GM23338 (cell line): ENCODE results near the gene IQCM. TPM values are rescaled to one million over a fixed set of nuclear protein-coding genes. Genes with fewer than 3 reads are reported as not detected.

Source experiments
- ATAC-seq: fragments of 200-7000 bp; cut with Tn5 transposase; 3 replicates; pipeline ENCODE4 v1.9.1; 2020
- DNase-seq: peaks from one replicate; pipeline ENCODE4 v3.0.0-alpha.2; 2015; ENCODE audit warnings: low spot score
- H2AFZ ChIP-seq: fragments of 200-600 bp; sonication (generic); 2 replicates; pipeline ENCODE4 v1.8.0; 2016; ENCODE audit warnings: antibody characterized with exemption, mild to moderate bottlenecking, moderate library complexity
- H3F3A ChIP-seq: fragments of 200-600 bp; sonication (generic); replicated peaks from 2 replicates; pipeline ENCODE4 v1.8.0; 2017; ENCODE audit warnings: antibody characterized with exemption, mixed run types, low read depth
- H3K27ac ChIP-seq: fragments of 200-600 bp; sonication (generic); 2 replicates; pipeline ENCODE4 v1.6.1; 2016; ENCODE audit warnings: low read depth
- H3K27me3 ChIP-seq: fragments of 200-600 bp; sonication (generic); 2 replicates; pipeline ENCODE4 v1.8.0; 2016; ENCODE audit warnings: mild to moderate bottlenecking, mixed run types, moderate library complexity; ENCODE audit not compliant: insufficient read depth
- H3K36me3 ChIP-seq: fragments of 200-600 bp; sonication (generic); 2 replicates; pipeline ENCODE4 v1.8.0; 2016; ENCODE audit warnings: mild to moderate bottlenecking; ENCODE audit not compliant: insufficient read depth
- H3K4me1 ChIP-seq: fragments of 200-600 bp; sonication (generic); 2 replicates; pipeline ENCODE4 v1.8.0; 2016; ENCODE audit warnings: mild to moderate bottlenecking, moderate library complexity; ENCODE audit not compliant: insufficient read depth
- H3K4me2 ChIP-seq: fragments of 200-600 bp; sonication (generic); 2 replicates; pipeline ENCODE4 v1.7.1; 2017; ENCODE audit warnings: mixed run types
- H3K4me3 ChIP-seq: fragments of 200-600 bp; sonication (generic); 2 replicates; pipeline ENCODE4 v1.6.1; 2016; ENCODE audit warnings: mixed run types
- H3K79me2 ChIP-seq: fragments of 200-600 bp; sonication (generic); replicated peaks from 2 replicates; pipeline ENCODE4 v1.8.0; 2017; ENCODE audit warnings: mild to moderate bottlenecking; ENCODE audit not compliant: insufficient read depth
- H3K9me2 ChIP-seq: fragments of 200-600 bp; sonication (generic); 2 replicates; pipeline ENCODE4 v1.8.0; 2017; ENCODE audit not compliant: insufficient read depth
- H4K20me1 ChIP-seq: fragments of 200-600 bp; sonication (generic); replicated peaks from 2 replicates; pipeline ENCODE4 v1.8.0; 2017; ENCODE audit warnings: mild to moderate bottlenecking; ENCODE audit not compliant: insufficient read depth
- H3K27ac Mint-ChIP-seq: 2 replicates; pipeline ENCODE4 v1.8.0; 2020; ENCODE audit warnings: inconsistent platforms, mild to moderate bottlenecking, moderate library complexity, mixed read lengths
- H3K27me3 Mint-ChIP-seq: 3 replicates; pipeline ENCODE4 v1.8.0; 2022; ENCODE audit warnings: low read depth, mild to moderate bottlenecking, moderate library complexity, mixed read lengths, inconsistent platforms; ENCODE audit not compliant: insufficient read depth, poor library complexity
- H3K36me3 Mint-ChIP-seq: 3 replicates; pipeline ENCODE4 v1.8.0; 2021; ENCODE audit warnings: low read depth, mild to moderate bottlenecking, inconsistent platforms, moderate library complexity, mixed read lengths
- H3K4me1 Mint-ChIP-seq: 3 replicates; pipeline ENCODE4 v1.8.0; 2020; ENCODE audit warnings: mild to moderate bottlenecking, inconsistent platforms, mixed read lengths
- H3K4me3 Mint-ChIP-seq: 3 replicates; pipeline ENCODE4 v1.8.0; 2021; ENCODE audit warnings: moderate library complexity, mild to moderate bottlenecking, inconsistent platforms, mixed read lengths
- H3K9me3 Mint-ChIP-seq: 3 replicates; pipeline ENCODE4 v1.8.0; 2020; ENCODE audit warnings: moderate library complexity, mild to moderate bottlenecking, inconsistent platforms, mixed read lengths
- ETS1 ChIP-seq: IDR thresholded peaks from 2 replicates; pipeline ENCODE4 v1.6.1; 2016; ENCODE audit warnings: antibody characterized with exemption
- REST ChIP-seq: IDR thresholded peaks from one replicate; pipeline ENCODE4 v1.6.1; 2018; ENCODE audit warnings: antibody characterized with exemption; ENCODE audit not compliant: unreplicated experiment
- ZNF114 ChIP-seq: fragments of 250-450 bp; sonication (Bioruptor Pico); IDR thresholded peaks from 2 replicates; pipeline ENCODE4 v1.5.0; 2020; ENCODE audit warnings: mild to moderate bottlenecking, moderate library complexity
- ZNF331 ChIP-seq: fragments of 250-450 bp; sonication (Bioruptor Pico); IDR thresholded peaks from 2 replicates; pipeline ENCODE4 v1.5.0; 2020; ENCODE audit warnings: low read depth, mild to moderate bottlenecking, moderate library complexity
- polyA plus RNA-seq: library from polyadenylated mRNA; unstranded; fragments of >200 nt; fragmentation: Nextera tagmentation; extraction: Ambion mirVana; gene quantifications from 2 replicates; pipeline ENCODE4 v1.2.1, GENCODE V29; 2016
- total RNA-seq: library from RNA; depleted of rRNA; stranded (reverse); fragments of >200 nt; shearing (Covaris generic); gene quantifications from 2 replicates; pipeline ENCODE4 v1.2.3, GENCODE V29; 2014
- TF ChIP-seq, protein P1 (sequence below): fragments of 250-450 bp; sonication (Bioruptor Pico); IDR thresholded peaks from 2 replicates; pipeline ENCODE4 v1.5.0; 2020; ENCODE audit warnings: mild to moderate bottlenecking, moderate library complexity

Gene IQCM
- total and polyA plus RNA-seq, 2 experiments from 2014 or later: not detected

- TF ChIP-seq, protein P1, sequence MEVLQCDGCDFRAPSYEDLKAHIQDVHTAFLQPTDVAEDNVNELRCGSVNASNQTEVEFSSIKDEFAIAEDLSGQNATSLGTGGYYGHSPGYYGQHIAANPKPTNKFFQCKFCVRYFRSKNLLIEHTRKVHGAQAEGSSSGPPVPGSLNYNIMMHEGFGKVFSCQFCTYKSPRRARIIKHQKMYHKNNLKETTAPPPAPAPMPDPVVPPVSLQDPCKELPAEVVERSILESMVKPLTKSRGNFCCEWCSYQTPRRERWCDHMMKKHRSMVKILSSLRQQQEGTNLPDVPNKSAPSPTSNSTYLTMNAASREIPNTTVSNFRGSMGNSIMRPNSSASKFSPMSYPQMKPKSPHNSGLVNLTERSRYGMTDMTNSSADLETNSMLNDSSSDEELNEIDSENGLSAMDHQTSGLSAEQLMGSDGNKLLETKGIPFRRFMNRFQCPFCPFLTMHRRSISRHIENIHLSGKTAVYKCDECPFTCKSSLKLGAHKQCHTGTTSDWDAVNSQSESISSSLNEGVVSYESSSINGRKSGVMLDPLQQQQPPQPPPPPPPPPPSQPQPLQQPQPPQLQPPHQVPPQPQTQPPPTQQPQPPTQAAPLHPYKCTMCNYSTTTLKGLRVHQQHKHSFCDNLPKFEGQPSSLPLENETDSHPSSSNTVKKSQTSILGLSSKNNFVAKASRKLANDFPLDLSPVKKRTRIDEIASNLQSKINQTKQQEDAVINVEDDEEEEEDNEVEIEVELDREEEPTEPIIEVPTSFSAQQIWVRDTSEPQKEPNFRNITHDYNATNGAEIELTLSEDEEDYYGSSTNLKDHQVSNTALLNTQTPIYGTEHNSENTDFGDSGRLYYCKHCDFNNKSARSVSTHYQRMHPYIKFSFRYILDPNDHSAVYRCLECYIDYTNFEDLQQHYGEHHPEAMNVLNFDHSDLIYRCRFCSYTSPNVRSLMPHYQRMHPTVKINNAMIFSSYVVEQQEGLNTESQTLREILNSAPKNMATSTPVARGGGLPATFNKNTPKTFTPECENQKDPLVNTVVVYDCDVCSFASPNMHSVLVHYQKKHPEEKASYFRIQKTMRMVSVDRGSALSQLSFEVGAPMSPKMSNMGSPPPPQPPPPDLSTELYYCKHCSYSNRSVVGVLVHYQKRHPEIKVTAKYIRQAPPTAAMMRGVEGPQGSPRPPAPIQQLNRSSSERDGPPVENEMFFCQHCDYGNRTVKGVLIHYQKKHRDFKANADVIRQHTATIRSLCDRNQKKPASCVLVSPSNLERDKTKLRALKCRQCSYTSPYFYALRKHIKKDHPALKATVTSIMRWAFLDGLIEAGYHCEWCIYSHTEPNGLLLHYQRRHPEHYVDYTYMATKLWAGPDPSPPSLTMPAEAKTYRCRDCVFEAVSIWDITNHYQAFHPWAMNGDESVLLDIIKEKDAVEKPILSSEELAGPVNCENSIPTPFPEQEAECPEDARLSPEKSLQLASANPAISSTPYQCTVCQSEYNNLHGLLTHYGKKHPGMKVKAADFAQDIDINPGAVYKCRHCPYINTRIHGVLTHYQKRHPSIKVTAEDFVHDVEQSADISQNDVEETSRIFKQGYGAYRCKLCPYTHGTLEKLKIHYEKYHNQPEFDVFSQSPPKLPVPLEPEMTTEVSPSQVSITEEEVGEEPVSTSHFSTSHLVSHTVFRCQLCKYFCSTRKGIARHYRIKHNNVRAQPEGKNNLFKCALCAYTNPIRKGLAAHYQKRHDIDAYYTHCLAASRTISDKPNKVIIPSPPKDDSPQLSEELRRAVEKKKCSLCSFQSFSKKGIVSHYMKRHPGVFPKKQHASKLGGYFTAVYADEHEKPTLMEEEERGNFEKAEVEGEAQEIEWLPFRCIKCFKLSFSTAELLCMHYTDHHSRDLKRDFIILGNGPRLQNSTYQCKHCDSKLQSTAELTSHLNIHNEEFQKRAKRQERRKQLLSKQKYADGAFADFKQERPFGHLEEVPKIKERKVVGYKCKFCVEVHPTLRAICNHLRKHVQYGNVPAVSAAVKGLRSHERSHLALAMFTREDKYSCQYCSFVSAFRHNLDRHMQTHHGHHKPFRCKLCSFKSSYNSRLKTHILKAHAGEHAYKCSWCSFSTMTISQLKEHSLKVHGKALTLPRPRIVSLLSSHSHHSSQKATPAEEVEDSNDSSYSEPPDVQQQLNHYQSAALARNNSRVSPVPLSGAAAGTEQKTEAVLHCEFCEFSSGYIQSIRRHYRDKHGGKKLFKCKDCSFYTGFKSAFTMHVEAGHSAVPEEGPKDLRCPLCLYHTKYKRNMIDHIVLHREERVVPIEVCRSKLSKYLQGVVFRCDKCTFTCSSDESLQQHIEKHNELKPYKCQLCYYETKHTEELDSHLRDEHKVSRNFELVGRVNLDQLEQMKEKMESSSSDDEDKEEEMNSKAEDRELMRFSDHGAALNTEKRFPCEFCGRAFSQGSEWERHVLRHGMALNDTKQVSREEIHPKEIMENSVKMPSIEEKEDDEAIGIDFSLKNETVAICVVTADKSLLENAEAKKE: no peak
- no peak for TF ChIP-seq REST
- TF ChIP-seq ZNF114 (CRISPR knock-in tag): no peak
- TF ChIP-seq ZNF331 (CRISPR knock-in tag): no peak
Measured at GRCh38 chr4:149370002-149370401, 445.6 kb downstream of the IQCM start (continued).

DNA sequence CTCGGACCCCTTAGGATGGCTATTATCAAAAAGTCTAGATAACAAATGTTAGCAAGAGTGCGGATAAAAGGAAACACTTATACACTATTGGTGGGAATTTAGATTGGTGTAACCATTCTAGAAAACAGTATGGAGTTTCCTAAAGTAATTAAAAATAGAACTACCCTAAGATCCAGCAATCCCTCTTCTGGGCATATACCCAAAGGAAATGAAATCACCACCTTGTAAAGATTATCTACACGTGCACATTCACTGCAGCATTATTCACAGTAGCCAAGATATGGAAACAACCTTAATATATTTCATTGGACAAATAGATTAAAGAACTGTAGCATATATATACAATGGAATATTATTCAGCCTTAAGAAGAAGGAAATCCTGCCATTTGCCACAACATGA, 462.4 kb downstream of the IQCM start:
- Histone ChIP-seq H3K9me2 (no peaks in the 10 kb centered on the region), H3K4me1 (no peaks in the 10 kb centered on the region), H3F3A (no peaks in the 10 kb centered on the region), H3K4me2 (no peak overlapping the region), H3K27me3 (no peaks in the 10 kb centered on the region), H3K79me2 (no peaks in the 10 kb centered on the region), H4K20me1 (no peaks in the 10 kb centered on the region), H3K36me3 (no peaks in the 10 kb centered on the region), H3K4me3 (no peak overlapping the region), H3K27ac (no peak overlapping the region), H2AFZ (no peak overlapping the region)
- H3K4me3 Mint-ChIP-seq: no peak overlapping the region
- no peak for ATAC-seq
- peaks cover 9% of the 10 kb centered on the region; the same call in 2 of the 3 replicates for H3K36me3 Mint-ChIP-seq
- H3K27me3 Mint-ChIP-seq: no peaks in the 10 kb centered on the region
- H3K4me1 Mint-ChIP-seq: no peaks in the 10 kb centered on the region
- no peak for TF ChIP-seq ETS1
- no peak overlapping the region for H3K27ac Mint-ChIP-seq
- no peak for DNase-seq
- H3K9me3 Mint-ChIP-seq: peaks cover 19% of the 10 kb centered on the region
